K562 (cell line): ENCODE measurements around the gene NRXN2. TPM values are rescaled to one million over a fixed set of nuclear protein-coding genes. Genes with fewer than 3 reads are reported as not detected.

Source experiments
- ILK ChIP-seq: fragments of 450-650 bp; IDR thresholded peaks from 2 replicates; pipeline ENCODE4 v1.6.1; 2016; ENCODE audit warnings: missing genetic modification characterization, low read depth, mild to moderate bottlenecking, missing compliant biosample characterization, moderate library complexity, borderline replicate concordance
- MLX ChIP-seq, 2 experiments: fragments of 450-650 bp in 1 of 2; sonication (generic) in 1 of 2; formaldehyde crosslinking; conservative IDR thresholded peaks; 2 replicates each; pipeline versions ENCODE4 v1.4.0 to v1.8.1; 2020 to 2022; ENCODE audit warnings: mild to moderate bottlenecking in 1 of 2, missing genetic modification reagents in 1 of 2
- MXD1 ChIP-seq: fragments of 250-450 bp; sonication (Bioruptor Pico); IDR thresholded peaks from 2 replicates; pipeline ENCODE4 v1.8.0; 2021; ENCODE audit warnings: borderline replicate concordance, mild to moderate bottlenecking, moderate library complexity; ENCODE audit not compliant: poor library complexity, severe bottlenecking
- PURB ChIP-seq: sonication (generic); formaldehyde crosslinking; IDR thresholded peaks from 2 replicates; pipeline ENCODE4 v1.9.0; 2021; ENCODE audit warnings: low read depth, mild to moderate bottlenecking, missing genetic modification reagents
- SIN3B ChIP-seq: fragments of 450-650 bp; IDR thresholded peaks from 2 replicates; pipeline ENCODE4 v1.6.1; 2017; ENCODE audit warnings: low read depth, mild to moderate bottlenecking, moderate library complexity
- SLC30A9 ChIP-seq: fragments of 250-450 bp; sonication (Bioruptor Pico); IDR thresholded peaks from 2 replicates; pipeline ENCODE4 v1.8.0; 2022; ENCODE audit warnings: mild to moderate bottlenecking, moderate library complexity
- TFAM ChIP-seq: fragments of 250-450 bp; sonication (Bioruptor Pico); conservative IDR thresholded peaks from 2 replicates; pipeline ENCODE4 v1.5.0; 2021; ENCODE audit warnings: mild to moderate bottlenecking, moderate library complexity
- ZKSCAN3 ChIP-seq: fragments of 250-450 bp; sonication (Bioruptor Pico); IDR thresholded peaks from 2 replicates; pipeline ENCODE4 v1.4.0; 2020
- ZNF140 ChIP-seq: fragments of 250-450 bp; sonication (Bioruptor Pico); IDR thresholded peaks from 2 replicates; pipeline ENCODE4 v1.8.0; 2021; ENCODE audit warnings: moderate library complexity, mild to moderate bottlenecking, inconsistent platforms
- ZNF699 ChIP-seq: fragments of 250-450 bp; sonication (Bioruptor Pico); IDR thresholded peaks from 2 replicates; pipeline ENCODE4 v1.8.0; 2021; ENCODE audit warnings: mild to moderate bottlenecking, moderate library complexity; ENCODE audit not compliant: insufficient replicate concordance
- ZNF77 ChIP-seq: fragments of 250-450 bp; sonication (Bioruptor Pico); IDR thresholded peaks from 2 replicates; pipeline ENCODE4 v1.5.0; 2020
- polyA plus RNA-seq, 8 experiments: library from polyadenylated mRNA; depleted of rRNA in 4 of 8; stranded (reverse) in 5 of 8; unstranded in 3 of 8; fragments of >200 nt; fragmentation: Nextera tagmentation in 2 of 8; fragmentation: Illumina TruSeq in 1 of 8; extraction: Ambion mirVana in 2 of 8; extraction: Trizol in 1 of 8; gene quantifications; 2 replicates each; pipeline versions ENCODE4 v1.2.1 to v1.2.3, GENCODE V29; 2011 to 2014; ENCODE audit warnings: inconsistent platforms in 1 of 8, missing spikeins in 1 of 8
- total RNA-seq, 7 experiments: library from RNA; depleted of rRNA in 6 of 7; stranded (reverse); fragments of >200 nt in 6 of 7; fragmentation: Illumina TruSeq in 2 of 7; extraction: Trizol in 2 of 7; gene quantifications; 2 replicates each; pipeline versions ENCODE4 v1.2.1 to v1.2.3, GENCODE V29; 2011 to 2021; ENCODE audit warnings: low replicate concordance in 1 of 7
- TF ChIP-seq, protein P1 (sequence below), 2 experiments: IDR thresholded peaks; 2 replicates each; pipeline ENCODE4 v1.6.1; 2012; ENCODE audit warnings: improper control_type of control experiment in 2 of 2, low read depth in 2 of 2, low read length in 2 of 2, borderline replicate concordance in 1 of 2
- TF ChIP-seq, protein P2 (sequence below): fragments of 200-800 bp; sonication (Bioruptor generic); IDR thresholded peaks from 2 replicates; pipeline ENCODE4 v1.6.1; 2017; ENCODE audit warnings: missing genetic modification characterization, missing compliant biosample characterization
- TF ChIP-seq, protein P3 (sequence below): fragments of 450-650 bp; formaldehyde crosslinking; conservative IDR thresholded peaks from 2 replicates; pipeline ENCODE4 v1.4.0; 2022; ENCODE audit warnings: mild to moderate bottlenecking, missing genetic modification characterization

Gene NRXN2
- total and polyA plus RNA-seq, 9 of the 15 experiments (the other 6 are each of a cell fraction or from before 2014, with no cell fraction given) = 0.07 to 0.47 (median 0.15) TPM; not detected in 4

DNA sequence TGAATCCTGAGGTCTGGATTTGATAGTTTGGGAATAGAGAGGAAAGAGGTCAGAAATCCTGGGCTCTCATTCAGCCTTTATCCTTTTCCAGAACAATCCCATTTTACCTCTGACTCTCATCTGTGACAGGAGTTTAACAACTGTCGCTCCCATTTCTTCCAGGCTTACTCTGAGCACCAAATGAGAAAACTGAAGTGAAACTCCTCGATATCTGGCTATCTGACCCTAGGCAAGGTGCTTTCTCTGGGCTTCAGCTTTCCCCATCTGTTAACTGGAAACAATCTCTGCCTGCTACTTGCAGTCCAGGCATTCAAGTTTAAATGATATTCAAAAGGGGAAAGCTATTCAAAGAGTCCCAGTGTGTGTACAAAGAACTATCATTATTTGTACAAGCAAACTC lies 50.1 kb downstream of the NRXN2 start (continued):
- TF ChIP-seq SLC30A9 (CRISPR knock-in tag) (no peak), MLX (CRISPR knock-in tag; conservative IDR thresholded peaks at IDR 0.05) (no peak), PURB (CRISPR knock-in tag) (no peak), SIN3B (no peak), ZKSCAN3 (CRISPR knock-in tag) (no peak), ZNF699 (CRISPR knock-in tag) (no peak), ZNF140 (CRISPR knock-in tag) (no peak), MXD1 (CRISPR knock-in tag) (no peak), ILK (no peak), ZNF77 (CRISPR knock-in tag) (no peak), TFAM (no peak)
- TF ChIP-seq, protein P1, sequence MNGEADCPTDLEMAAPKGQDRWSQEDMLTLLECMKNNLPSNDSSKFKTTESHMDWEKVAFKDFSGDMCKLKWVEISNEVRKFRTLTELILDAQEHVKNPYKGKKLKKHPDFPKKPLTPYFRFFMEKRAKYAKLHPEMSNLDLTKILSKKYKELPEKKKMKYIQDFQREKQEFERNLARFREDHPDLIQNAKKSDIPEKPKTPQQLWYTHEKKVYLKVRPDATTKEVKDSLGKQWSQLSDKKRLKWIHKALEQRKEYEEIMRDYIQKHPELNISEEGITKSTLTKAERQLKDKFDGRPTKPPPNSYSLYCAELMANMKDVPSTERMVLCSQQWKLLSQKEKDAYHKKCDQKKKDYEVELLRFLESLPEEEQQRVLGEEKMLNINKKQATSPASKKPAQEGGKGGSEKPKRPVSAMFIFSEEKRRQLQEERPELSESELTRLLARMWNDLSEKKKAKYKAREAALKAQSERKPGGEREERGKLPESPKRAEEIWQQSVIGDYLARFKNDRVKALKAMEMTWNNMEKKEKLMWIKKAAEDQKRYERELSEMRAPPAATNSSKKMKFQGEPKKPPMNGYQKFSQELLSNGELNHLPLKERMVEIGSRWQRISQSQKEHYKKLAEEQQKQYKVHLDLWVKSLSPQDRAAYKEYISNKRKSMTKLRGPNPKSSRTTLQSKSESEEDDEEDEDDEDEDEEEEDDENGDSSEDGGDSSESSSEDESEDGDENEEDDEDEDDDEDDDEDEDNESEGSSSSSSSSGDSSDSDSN (IDR thresholded peaks at IDR 0.05; ENCODE audit: borderline replicate concordance in 1 of 2, low read depth in 2 of 2, low read length in 2 of 2) = no peak
- TF ChIP-seq, protein P2, sequence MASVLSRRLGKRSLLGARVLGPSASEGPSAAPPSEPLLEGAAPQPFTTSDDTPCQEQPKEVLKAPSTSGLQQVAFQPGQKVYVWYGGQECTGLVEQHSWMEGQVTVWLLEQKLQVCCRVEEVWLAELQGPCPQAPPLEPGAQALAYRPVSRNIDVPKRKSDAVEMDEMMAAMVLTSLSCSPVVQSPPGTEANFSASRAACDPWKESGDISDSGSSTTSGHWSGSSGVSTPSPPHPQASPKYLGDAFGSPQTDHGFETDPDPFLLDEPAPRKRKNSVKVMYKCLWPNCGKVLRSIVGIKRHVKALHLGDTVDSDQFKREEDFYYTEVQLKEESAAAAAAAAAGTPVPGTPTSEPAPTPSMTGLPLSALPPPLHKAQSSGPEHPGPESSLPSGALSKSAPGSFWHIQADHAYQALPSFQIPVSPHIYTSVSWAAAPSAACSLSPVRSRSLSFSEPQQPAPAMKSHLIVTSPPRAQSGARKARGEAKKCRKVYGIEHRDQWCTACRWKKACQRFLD (CRISPR knock-in tag) = no peak
- TF ChIP-seq, protein P3, sequence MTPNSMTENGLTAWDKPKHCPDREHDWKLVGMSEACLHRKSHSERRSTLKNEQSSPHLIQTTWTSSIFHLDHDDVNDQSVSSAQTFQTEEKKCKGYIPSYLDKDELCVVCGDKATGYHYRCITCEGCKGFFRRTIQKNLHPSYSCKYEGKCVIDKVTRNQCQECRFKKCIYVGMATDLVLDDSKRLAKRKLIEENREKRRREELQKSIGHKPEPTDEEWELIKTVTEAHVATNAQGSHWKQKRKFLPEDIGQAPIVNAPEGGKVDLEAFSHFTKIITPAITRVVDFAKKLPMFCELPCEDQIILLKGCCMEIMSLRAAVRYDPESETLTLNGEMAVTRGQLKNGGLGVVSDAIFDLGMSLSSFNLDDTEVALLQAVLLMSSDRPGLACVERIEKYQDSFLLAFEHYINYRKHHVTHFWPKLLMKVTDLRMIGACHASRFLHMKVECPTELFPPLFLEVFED (CRISPR knock-in tag) = no peak
